K562 (cell line): ENCODE measurements around the gene WDR91. TPM values are rescaled to one million over a fixed set of nuclear protein-coding genes. Genes with fewer than 3 reads are reported as not detected.

Source experiments
- ARID3B ChIP-seq: fragments of 250-450 bp; sonication (Bioruptor Pico); IDR thresholded peaks from 2 replicates; pipeline ENCODE4 v1.4.0; 2020; ENCODE audit warnings: borderline replicate concordance
- BCLAF1 ChIP-seq, 2 experiments: fragments of 450-650 bp in 1 of 2; IDR thresholded peaks; 2 replicates each; pipeline ENCODE4 v1.6.1; 2011 to 2017; ENCODE audit warnings: low read depth in 2 of 2, antibody characterized with exemption in 1 of 2, borderline replicate concordance in 1 of 2, low read length in 1 of 2, mild to moderate bottlenecking in 1 of 2, mixed read lengths in 1 of 2; ENCODE audit not compliant: control insufficient read depth in 1 of 2
- CSDE1 ChIP-seq, 2 experiments: fragments of 450-650 bp; IDR thresholded peaks; 2 replicates each; pipeline ENCODE4 v1.6.1; 2016; ENCODE audit warnings: mild to moderate bottlenecking in 1 of 2
- CXXC5 ChIP-seq: fragments of 250-450 bp; sonication (Bioruptor Pico); IDR thresholded peaks from 2 replicates; pipeline ENCODE4 v1.8.0; 2022; ENCODE audit warnings: inconsistent platforms, mild to moderate bottlenecking, moderate library complexity
- HMBOX1 ChIP-seq: sonication (generic); IDR thresholded peaks from 2 replicates; pipeline ENCODE4 v1.6.1; 2016
- ID3 ChIP-seq, 2 experiments: fragments of 250-450 bp in 1 of 2; fragments of 450-650 bp in 1 of 2; sonication (Bioruptor Pico) in 1 of 2; IDR thresholded peaks; 2 replicates each; pipeline versions ENCODE4 v1.6.1 to v1.8.0; 2016 to 2021; ENCODE audit warnings: mild to moderate bottlenecking in 2 of 2, moderate library complexity in 2 of 2, missing compliant biosample characterization in 1 of 2, missing genetic modification characterization in 1 of 2
- IRF1 ChIP-seq: sonication (generic); formaldehyde crosslinking; IDR thresholded peaks from 2 replicates; pipeline ENCODE4 v1.8.0; 2022; ENCODE audit warnings: missing genetic modification reagents, mild to moderate bottlenecking, borderline replicate concordance
- PKNOX1 ChIP-seq: fragments of 450-650 bp; IDR thresholded peaks from 2 replicates; pipeline ENCODE4 v1.6.1; 2016
- SRSF1 ChIP-seq: fragments of 200-400 bp; formaldehyde crosslinking; IDR thresholded peaks from 2 replicates; pipeline ENCODE4 v1.6.1; 2017; ENCODE audit warnings: mild to moderate bottlenecking, low read depth, low read length, moderate library complexity
- TAL1 ChIP-seq: fragments of 450-650 bp; IDR thresholded peaks from 2 replicates; pipeline ENCODE4 v1.6.1; 2016; ENCODE audit warnings: mild to moderate bottlenecking
- ZBTB11 ChIP-seq, 3 experiments: fragments of 200-800 bp in 1 of 3; fragments of 250-450 bp in 1 of 3; fragments of 450-650 bp in 1 of 3; sonication (Bioruptor Pico) in 1 of 3; sonication (Bioruptor generic) in 1 of 3; formaldehyde crosslinking in 1 of 3; IDR thresholded peaks; 2 replicates each; pipeline versions ENCODE4 v1.6.1 to v1.8.0; 2016 to 2022; ENCODE audit warnings: mild to moderate bottlenecking in 2 of 3, missing genetic modification characterization in 2 of 3, missing compliant biosample characterization in 1 of 3, moderate library complexity in 1 of 3
- ZC3H4 ChIP-seq: sonication (generic); formaldehyde crosslinking; IDR thresholded peaks from 2 replicates; pipeline ENCODE4 v1.9.0; 2021; ENCODE audit warnings: missing genetic modification reagents, borderline replicate concordance
- ZNF584 ChIP-seq: fragments of 200-800 bp; sonication (Bioruptor generic); IDR thresholded peaks from 2 replicates; pipeline ENCODE4 v1.6.1; 2016; ENCODE audit warnings: low read depth, mild to moderate bottlenecking, missing genetic modification characterization, missing compliant biosample characterization
- polyA plus RNA-seq, 8 experiments: library from polyadenylated mRNA; depleted of rRNA in 4 of 8; stranded (reverse) in 5 of 8; unstranded in 3 of 8; fragments of >200 nt; fragmentation: Nextera tagmentation in 2 of 8; fragmentation: Illumina TruSeq in 1 of 8; extraction: Ambion mirVana in 2 of 8; extraction: Trizol in 1 of 8; gene quantifications; 2 replicates each; pipeline versions ENCODE4 v1.2.1 to v1.2.3, GENCODE V29; 2011 to 2014; ENCODE audit warnings: inconsistent platforms in 1 of 8, missing spikeins in 1 of 8
- total RNA-seq, 7 experiments: library from RNA; depleted of rRNA in 6 of 7; stranded (reverse); fragments of >200 nt in 6 of 7; fragmentation: Illumina TruSeq in 2 of 7; extraction: Trizol in 2 of 7; gene quantifications; 2 replicates each; pipeline versions ENCODE4 v1.2.1 to v1.2.3, GENCODE V29; 2011 to 2021; ENCODE audit warnings: low replicate concordance in 1 of 7

Gene WDR91
- total and polyA plus RNA-seq, 9 of the 15 experiments (the other 6 are each of a cell fraction or from before 2014, with no cell fraction given), result 1.9 to 18.2 (median 9.8) TPM

- TF ChIP-seq ARID3B (CRISPR knock-in tag) (no peak), ID3 (CRISPR knock-in tag; IDR thresholded peaks at IDR 0.05) (no peak), ID3 (tag; IDR thresholded peaks at IDR 0.05) (no peak), HMBOX1 (no peak), TAL1 (no peak), IRF1 (CRISPR knock-in tag) (no peak), ZNF584 (no peak), ZC3H4 (CRISPR knock-in tag) (peak; percentile 9; the same call in 1 of the 2 replicates), PKNOX1 (peak; percentile 89), CXXC5 (CRISPR knock-in tag) (no peak), CSDE1 (IDR thresholded peaks at IDR 0.05) (no peak), BCLAF1 (IDR thresholded peaks at IDR 0.05; ENCODE audit: borderline replicate concordance in 1 of 2, control insufficient read depth in 1 of 2, low read depth in 2 of 2, low read length in 1 of 2) (no peak), SRSF1 (no peak), ZBTB11 (CRISPR knock-in tag; IDR thresholded peaks at IDR 0.05) (0 out of 6 replicates have a peak, but pooled peaks of 1 of the 3 experiments have one; percentile 24)
Measured at GRCh38 chr7:135168001-135168400, 43.3 kb downstream of the WDR91 start (continued).
